ENCODE measurements around the gene FOLH1.
"Not testable (repeated sequence)": the region's sequence is repeated elsewhere in the genome, so short reads cannot be mapped to it uniquely, and the experiment has no call there.

FOLH1 gene

DNA sequence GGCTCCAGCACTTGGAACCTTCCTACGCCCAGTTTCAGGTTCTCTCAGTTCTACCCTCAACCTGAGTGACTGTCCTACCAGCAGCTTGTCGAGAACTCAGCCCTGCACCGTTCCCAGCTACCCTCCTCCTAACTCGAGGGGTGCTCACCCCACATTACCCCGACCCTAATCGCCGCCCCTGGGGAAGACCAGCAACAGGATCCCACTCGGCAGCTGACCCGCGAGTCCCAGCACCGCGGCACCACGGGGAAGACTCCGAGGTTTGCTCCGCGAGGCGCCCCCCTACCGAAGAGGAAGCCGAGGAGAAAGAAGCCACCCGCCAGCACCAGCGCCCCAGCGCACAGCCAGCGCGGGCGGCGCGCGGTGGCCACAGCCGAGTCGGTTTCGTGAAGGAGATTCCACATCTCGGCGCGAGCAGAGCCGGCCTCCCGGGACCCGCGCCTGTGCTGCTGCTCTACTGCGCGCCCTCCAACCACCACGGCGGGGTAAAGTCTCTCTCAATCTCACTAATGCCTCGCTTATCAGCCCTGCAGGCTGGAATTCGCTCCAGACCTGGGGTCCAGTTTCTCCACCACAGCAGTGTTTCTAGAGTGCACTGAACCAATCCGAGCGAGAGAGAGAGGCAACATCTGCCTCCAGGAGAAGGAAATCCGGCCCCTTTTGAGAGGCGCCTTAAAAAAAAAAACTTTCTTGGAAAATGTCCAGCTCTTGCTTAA is at the start of gene FOLH1:
TSS of gene FOLH1 (minus strand) at position 597 of the 716 bp plus-strand sequence. CDS start at position 404, 193 bp downstream.
- no peak for DNase-seq

DNA sequence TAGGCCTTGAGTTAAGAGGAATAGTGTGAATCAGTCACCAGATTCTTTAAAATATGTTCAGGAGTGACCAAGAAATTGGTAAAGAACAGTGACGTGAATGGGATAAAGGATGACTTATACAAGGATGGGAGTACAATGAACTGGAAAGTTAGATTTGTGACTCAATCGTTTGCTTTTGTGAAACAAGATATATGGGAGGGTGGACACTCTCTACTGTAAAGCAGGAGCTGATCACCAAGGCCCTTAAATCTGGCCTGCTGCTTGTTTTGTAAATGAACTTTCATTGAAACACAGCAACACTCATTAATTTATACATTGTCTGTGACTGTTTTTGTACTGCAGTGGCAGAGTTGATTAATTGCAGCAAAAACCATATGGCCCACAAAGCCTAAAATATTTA is 46.7 kb upstream of the FOLH1 start:
- DNase-seq = not testable (repeated sequence)

DNA sequence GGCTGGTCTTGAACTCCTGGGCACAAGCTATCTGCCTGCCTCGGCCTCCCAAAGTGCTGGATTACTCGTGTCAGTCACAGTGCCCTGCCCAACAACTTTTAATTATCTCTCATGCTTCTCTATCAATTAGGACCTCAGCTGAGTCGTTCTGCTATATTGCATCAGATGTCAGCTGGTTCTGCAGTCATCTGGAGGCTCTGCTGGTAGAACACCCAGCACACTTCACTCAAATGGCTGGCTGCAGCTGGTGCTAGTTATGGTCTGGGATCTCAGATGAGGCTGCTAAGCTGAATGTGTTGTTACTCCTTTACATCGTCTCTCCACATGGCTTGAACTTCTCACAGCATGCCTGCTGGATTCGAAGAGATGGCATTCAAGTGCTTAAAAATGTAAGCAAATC is 42.8 kb upstream of the FOLH1 start:
- DNase-seq = not testable (repeated sequence)

DNA sequence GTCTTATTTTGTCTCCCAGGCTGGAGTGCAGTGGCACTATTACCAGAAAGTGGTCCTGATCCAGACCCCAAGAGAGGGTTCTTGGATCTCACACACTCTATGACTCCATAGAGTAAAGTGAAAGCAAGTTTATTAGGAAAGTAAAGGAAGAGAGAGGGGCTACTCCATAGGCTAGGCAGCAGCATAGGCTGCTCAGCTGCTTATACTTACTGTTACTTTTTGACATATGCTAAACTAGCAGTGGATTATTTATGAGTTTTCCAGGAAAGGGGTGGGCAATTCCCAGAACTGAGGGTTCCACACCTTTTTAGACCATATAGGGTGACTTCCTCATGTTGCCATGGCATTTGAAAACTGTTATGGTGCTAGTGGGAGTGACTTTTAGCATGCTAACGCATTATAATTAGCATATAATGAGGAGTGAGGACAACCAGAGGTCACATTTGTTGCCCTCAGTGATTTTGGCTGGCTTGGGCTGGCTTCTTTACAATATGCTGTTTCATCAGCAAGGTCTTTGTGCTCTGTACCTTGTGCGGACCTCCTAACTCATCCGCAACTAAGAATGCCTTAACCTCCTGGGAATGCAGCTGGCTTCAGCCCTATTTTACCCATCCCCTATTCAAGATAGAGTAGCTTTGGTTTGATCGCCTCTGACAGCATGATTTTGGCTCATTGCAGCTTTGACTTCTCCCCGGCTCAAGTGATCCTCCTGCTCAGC is 42.2 kb upstream of the FOLH1 start:
- DNase-seq = not testable (repeated sequence)

DNA sequence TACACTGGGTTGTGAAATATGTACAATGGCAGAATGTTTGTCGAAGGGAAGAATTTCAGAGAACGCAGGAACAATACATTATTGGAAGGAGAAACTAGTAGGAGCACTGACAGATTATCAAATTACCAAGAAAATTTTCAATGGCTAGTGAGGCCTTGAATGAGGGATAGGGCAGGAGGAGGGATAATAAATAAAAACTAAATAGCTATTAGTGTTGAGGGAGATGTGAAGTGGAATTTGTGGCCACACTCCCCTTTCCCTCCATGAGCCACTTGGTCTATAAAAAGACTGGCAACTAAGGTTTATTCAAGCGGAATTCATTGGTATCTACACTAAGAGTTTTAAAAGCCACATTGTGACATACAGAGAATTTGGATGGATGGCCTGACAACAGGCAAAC is 41.0 kb upstream of the FOLH1 start:
- not testable (repeated sequence) for DNase-seq

DNA sequence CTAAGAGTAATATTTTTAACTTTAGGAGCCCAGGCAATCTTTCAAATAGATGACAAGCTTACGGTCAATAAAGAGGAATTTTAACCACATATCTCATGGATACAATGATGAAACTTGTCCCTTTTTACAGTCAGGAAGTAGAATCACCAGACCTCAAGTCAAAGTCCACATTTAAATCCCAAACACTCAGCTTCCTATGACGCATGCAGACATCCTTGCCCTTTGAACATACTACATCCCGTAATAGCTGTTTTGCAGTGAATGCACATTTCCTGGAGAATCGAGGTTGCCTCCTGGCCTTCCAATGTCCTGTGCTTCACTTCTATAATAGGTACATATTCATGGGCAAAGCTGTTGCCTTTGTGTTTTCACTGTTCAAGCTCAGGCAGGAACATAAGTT is 25.3 kb upstream of the FOLH1 start:
- not testable (repeated sequence) for DNase-seq

DNA sequence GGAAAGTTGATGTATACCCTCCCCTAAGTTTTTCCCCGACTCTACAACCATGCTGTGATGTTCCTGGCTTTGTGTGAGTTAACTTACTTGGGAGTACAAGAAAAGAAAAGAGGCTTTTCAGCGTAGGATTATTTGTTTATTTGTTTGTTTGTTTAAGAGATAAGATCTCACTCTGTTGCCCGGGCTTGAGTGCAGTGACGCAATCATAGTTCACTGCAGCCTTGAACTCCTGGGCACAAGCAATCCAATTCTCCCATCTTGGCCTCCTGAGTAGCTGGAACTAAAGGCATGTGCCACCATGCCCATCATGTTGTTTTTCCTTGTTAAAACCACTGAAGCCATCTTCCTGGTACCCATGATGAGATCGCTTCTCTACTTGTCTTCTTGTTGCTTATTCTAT is 24.6 kb upstream of the FOLH1 start:
- not testable (repeated sequence) for DNase-seq

DNA sequence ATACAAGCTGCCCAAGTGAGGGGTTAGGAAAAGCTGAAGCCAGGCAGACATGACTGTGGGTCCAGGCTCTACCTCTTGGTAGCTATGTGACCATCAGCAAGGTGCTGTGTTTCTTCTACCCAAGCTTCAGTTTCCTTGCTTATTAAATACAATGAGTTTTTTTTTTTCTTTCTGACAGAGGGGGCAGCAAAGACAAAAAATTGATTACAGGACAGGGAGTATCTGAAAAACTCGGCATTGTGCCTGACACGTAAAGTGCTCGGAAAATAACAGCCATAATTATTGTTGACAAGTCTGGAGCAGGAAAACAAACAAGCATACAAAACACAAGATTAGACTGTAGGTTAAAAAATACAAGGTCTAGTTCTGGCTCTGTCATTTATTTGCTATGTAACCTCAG is 23.3 kb upstream of the FOLH1 start:
- not testable (repeated sequence) for DNase-seq

DNA sequence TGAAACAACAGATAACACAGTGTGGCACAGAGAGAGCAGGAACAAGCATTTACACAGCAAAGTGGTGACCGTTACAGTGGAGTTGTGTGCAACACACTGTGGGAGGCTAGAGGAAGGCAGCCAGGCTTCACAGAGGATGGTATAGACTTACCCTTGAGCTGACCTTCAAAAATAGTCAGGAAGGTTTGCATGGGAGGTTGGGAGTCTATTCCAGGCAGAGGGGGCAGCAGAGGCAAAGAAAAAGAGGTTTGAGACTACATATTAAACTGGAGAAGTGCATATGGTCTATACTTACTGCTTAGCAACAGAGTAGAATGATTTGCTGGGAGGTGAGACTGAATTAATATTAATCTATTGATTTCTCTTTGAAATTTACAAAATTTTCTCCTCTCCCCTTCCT is 22.1 kb upstream of the FOLH1 start:
- DNase-seq = not testable (repeated sequence)

DNA sequence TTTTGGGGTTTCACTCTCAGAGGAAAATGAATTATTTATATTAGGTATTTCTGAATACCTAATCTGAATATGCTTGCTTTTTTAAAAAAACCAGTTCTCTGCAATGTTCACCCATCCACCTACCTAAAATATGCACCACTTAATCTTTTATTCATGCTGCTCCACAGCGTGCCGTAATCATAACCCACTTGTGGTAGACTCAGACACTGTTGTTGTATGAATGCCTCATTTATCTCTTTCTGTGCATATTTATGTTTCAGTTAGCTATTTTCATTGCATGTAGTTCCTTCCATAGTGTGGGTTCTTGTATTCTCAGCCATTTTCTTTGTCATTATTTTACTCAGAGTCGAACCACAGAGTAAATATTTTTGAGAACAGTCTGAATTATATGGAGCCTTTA is 21.6 kb upstream of the FOLH1 start:
- not testable (repeated sequence) for DNase-seq

DNA sequence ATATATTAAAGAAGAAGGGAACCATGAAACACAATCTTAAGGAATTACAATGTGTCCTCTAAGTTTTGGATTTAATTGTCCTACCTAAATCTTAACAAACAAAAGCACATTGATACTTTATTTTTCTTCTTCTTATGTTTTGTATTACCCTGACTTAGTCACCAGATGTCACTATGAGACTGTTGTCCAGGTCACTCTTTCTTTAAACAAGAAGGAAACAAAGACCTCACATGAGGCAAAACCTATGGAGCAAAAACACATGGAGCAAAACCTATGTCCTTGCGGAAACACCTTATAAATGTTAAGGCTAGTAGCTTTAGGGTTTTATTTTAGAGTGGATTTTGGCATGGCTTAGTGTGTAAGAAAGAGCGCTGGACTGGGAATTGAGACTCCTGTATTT is 20.7 kb upstream of the FOLH1 start:
- not testable (repeated sequence) for DNase-seq

DNA sequence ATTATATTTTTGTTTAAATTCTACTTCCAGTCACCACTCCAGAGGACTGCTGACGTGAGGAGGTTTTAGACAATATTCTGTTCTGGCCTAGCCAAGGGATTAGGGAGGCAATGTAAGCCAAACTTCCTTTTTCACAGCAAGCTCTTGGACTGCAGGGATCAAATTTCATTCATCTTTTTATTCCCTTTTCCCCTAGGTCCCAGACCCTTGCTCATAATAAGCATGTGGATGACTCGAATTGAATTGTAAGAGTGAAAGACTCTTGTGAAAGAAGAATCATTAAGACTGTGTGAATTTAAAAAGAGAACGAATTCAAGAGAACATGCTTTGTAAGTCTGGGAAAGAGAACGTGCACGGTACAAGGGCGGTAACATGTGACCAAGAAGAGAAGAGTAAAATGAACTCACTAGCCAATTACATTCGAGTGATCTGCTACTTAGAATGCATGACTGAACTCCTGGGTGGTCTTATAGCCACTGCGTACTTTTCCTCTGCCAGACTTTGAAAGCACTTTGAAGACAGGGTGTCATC is 16.9 kb upstream of the FOLH1 start:
- not testable (repeated sequence) for DNase-seq

DNA sequence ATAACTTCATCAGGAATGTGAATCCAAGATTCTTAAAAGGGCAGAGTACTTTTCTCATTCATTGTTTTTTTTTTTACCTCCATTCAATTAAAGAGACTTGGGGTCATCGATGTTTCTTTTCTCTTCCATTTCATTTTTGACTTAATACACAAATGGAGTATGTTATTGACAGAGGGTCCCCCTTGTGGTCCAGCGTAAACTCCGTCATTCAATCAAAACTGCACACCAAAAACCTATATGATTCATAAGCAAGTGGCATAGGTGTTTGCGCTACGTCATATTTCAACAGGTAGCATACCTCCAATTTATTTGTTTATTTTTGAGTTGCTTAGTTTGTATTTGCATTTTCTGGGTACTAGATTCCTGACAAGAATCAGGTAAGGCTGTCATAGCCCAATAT is 12.7 kb upstream of the FOLH1 start:
- DNase-seq = no peak

DNA sequence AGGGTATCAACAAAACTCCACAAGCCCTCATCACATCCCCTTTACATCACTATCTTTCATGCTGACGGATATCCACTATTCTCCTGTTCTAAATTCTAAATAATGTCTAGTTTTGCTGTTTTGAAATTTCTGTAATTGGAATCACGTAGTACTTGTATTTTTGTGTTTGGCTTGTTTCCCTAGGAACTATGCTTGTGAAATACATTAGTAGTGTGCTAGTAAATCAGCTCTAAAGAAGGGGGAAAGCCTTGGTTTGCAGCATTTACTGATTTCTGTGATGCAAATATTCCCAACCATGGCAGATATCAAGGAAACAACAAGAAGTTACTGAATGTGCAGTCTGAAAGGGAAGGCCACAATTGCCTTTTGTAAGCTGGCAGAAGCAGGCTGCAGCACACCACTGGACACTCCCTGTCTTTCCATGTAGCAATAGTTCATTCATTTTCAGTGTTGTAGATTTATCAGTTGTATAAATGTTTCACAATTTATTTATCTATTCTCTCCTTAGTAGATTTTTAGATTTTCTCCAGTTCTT is 4.7 kb upstream of the FOLH1 start:
- DNase-seq = no peak

DNA sequence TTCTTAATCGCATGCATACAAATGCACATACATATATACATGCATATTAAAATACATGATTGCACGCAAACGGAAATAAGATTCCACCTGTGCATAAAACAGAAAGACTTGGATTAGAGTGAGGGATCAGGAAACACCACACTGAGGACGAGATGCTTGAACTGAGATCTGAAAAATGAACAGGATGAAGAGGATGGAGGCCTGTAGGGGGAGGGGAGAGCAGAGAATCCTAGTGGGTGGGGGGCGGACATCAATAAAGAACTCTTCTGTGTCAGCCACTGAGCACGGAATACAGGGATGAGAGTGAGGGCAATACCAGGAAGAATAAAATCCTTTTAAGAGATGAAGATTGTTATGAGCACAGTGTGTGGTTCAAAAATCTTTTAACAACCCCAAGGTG is 1.4 kb downstream of the FOLH1 start:
- DNase-seq = not testable (repeated sequence)

DNA sequence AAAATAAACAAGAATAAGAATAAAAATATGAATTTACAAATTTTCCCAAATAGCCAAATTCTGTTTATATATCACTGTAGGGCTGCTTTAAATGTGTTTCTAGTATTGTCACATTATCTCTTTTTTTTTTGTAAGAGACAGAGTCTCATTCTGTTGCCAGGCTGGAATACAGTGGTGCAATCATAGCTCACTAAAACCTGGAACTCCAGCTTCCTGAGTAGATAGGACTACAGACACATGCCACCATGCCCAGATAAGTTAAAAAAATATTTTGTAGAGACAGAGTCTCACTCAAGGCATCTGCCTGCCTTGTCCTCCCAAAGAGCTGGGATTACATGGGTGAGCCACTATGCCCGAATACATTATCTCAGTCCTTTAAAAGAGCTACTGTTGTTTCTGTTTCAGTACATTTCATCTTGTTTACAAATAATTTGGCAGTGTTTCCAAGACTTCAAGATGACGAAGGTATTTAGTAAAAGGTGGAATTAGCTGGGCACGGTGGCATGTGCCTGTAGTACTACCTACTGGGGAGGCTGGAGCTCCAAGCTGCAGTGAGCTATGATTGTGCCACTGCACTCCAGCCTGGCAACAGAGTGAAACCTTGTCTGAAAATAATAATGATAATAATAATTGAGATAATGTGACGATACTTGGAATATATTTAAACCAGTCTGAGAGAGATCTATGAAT is 6.0 kb downstream of the FOLH1 start:
- no peak for DNase-seq

DNA sequence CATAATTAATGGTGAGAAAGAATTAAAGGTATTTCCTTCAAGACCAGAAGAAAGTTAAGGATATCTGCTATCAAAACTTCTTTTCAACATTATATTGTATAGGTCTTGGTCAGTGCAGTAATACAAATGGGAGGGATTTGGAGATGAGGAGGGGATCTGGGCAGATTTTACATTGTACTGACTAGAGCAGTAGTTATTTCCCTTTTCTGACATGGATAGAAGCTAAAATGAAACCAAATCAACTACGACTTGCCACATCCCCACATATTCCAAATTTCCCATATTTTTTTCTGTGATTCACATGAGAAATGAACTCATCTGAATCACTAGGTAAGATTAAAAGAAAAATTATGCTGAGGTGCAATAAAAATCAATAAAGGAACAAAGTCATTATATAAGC is 11.6 kb downstream of the FOLH1 start:
- not testable (repeated sequence) for DNase-seq

DNA sequence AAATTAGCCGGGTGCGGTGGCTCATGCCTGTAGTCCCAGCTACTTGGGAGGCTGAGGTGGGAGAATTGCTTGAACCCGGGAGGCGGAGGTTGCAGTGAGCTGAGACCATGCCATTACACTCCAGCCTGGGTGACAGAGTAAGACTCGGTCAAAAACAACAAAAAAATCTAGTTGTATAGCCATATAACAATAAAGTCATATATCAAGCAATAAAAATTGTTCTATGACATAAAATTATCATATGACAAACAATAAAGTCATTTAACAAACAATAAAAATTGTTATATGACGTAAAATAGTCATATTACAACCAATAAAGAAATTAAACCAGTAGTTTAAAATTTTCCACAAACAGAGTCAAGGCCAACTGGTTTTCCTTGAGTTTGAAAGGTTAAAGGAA is 12.4 kb downstream of the FOLH1 start:
- not testable (repeated sequence) for DNase-seq

DNA sequence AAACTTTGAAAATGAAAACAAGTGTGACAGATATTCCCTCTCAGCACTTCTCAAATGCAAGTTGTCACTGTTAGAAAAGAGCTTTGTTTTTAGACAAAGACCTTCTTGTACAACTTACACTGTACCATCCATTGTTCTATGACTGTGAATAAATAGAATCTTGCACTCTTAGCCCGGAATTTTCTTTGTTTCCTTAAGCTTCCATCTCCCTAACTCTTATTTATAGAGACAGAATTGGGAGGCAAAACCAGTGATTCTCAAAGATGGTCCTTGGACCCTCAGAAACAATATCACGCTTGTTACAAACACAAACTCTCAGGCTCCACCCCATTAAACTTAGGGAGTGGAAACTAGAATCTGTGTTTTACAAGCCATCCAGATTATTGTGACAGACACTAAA is 18.1 kb downstream of the FOLH1 start:
- DNase-seq = not testable (repeated sequence)

DNA sequence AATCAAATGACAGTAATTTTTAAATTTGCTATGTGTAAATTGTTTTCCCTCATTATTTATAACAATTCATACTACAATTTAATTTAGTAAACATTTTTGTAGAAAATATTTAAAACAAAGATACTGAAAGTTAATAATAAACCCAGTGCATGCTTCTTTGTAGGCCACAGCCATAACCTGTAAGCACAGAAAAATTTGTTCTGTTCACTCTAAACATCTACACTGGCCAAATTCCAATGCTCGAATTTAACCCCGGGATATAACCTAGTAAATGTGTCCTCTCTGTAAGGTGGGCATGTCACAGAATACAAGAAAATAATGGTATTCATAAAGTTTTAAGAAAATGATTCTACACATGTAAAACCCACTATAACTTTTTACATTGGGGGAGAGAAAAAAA is 22.2 kb downstream of the FOLH1 start:
- not testable (repeated sequence) for DNase-seq

DNA sequence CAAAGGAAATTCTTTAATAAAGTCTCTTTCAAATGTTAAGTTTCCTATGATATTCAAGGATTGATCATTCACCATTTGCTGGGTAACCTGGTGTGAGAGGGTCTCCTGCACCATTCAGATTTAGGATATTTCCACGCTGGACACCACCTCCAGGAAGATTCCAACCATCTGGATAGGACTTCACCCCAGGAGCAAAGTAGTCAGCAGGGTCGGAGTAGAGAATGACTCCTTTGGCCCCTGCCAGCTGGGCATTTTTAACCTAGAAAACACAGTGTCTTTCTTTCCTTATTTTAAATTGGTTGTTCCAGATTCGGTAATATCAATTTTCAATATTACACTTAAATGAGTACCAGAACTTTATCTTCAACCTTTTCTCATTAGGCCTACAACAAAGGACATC is 22.8 kb downstream of the FOLH1 start:
- not testable (repeated sequence) for DNase-seq

DNA sequence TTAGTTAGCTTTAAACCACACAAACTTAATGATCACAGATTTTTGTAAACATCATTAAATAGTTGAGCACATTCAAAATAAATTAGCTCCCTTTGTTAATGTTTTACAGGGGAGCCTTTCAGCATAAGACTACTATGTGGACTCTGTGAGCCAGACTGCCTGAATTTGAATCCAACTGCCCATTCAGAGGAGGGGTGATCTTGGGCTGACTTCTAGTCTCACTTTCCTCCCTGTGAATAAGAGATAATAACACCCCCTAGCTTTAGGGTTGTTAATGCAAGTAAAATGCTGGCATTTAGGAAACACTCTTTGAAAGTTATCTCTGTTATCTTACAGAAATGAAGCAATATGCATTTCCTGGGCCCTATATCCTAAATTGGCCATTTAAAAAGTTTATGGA is 23.6 kb downstream of the FOLH1 start:
- DNase-seq = not testable (repeated sequence)

DNA sequence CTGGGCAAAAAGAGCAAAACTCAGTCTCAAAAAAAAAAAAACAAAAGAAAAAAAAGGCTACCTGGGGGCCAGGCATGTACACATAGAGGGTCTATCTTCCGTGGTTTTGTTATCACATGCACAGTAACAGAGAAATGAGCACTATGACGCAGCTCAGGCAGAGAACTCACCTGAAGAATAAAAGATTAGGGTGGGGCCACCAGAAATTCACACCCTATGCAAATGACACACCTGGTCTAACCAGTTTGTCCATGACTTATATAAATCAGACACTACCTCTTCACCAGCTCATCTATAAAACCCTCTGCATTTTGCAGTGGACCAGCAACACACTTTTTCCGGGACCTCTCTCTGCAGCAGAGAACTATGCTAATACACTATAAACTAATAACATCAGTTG is 30.5 kb downstream of the FOLH1 start:
- not testable (repeated sequence) for DNase-seq

Measured in stimulated activated CD4-positive, alpha-beta T cell treated with anti-CD3 and anti-CD28 coated beads, Interleukin-15, amount 100 ng/mL, for 24 hours (primary cell).